Measurements from ENCODE around the gene DHX30.

DNA sequence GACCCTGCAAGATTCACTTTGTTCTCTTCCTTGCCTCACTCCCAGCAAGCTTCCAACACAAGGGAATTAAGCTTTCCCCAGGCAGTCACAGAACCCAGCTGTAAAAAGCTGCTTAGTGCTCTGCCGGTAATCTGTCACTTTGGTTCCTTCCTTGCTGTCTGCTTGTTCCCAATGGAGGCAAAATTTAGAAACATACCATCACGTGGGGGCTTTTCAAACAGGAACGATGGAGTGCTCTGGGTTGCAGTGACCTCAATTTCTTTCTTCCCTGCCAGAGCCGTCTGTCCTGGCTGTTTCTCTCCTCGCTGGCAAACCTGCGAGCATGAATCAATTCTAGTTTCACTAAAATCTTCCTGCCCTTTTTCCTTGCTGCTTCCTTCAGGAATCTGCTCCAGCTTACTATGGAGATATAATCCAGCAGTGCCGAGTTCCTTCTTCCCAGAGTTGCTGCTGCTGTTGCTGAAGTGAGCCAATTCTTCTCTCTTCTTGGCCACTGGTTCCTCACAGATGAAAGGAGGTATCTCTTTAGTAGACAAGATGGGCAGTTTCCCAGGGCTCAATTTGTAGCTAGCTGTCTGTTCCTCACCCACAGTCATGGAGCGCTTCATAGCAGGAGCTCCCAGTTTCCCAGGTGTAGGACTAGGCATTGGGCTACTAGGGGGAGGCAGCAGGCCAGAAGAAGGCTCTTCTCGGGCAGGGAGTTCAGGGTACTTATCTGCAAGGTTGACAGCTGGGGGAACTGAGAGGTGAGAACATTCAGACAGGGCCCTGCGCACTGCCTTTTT is 88.1 kb downstream of the DHX30 start:
- TF ChIP-seq CTCF (IDR thresholded peaks at IDR 0.05) (no peak), POLR2A (IDR thresholded peaks at IDR 0.05) (no peak), EP300 (IDR thresholded peaks at IDR 0.05) (no peak)

Measured in ovary (tissue), 3 donors.